ENCODE measurements around the gene TBC1D22A. TPM values are rescaled to one million over a fixed set of nuclear protein-coding genes. Genes with fewer than 3 reads are reported as not detected.
A peak's percentile ranks its signal among the peaks of the same experiment; 100 is the strongest.

Gene TBC1D22A
- total and polyA plus RNA-seq, 2 donors (not counting 3 experiments of a cell fraction or from before 2014, with no cell fraction given): 26.1 to 32.4 TPM

DNA sequence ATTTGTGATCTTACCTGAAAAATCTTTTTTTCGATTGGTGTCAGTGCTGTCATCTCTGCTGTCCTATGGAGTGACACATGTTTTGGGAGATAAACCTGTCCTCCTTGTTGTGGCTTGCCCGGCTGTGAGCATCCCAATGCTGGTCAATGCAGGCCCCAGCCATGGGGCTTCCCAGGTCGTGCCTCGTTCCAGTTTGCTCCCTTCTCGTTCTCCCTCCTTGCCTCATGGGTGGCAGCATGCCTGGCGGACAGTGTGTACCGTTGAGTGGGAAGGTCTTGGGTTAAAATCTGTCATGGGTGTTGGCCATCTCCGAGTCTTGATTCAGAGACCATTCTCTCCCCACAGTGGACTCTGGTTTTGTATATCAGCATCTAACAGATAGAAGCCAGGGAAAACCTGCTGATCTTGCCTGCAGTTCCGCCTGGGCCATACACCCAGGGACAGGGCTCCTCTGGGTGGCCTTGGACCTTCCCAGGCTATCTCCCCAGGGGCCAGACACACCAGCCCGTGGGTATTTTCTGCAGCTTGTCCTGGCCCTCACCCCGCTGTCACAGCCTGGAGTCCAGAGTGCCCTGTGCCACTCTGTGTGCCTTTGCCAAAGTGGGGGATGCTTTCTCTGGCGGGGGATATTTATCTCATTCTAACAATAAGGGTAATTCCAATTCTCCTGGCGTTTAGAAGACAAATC lies 208.1 kb downstream of the TBC1D22A start:
- no peaks in the 10 kb centered on the region for H3K27me3 ChIP-seq (ENCODE audit: control insufficient read depth in 2 of 2, insufficient read depth in 2 of 2, low read length in 2 of 2)
- no peak overlapping the region for H3K9ac ChIP-seq (replicated peaks; ENCODE audit: extremely low read depth, insufficient read depth, low read length)
- H3K36me3 ChIP-seq (ENCODE audit: control insufficient read depth in 2 of 2, extremely low read depth in 1 of 2, insufficient read depth in 2 of 2, low read length in 2 of 2): peaks cover 0 to 7% of the 10 kb centered on the region in 2 experiments
- H2AFZ ChIP-seq (ENCODE audit: low read depth, low read length): no peak overlapping the region
- peaks cover 20% of the 10 kb centered on the region for H3K4me1 ChIP-seq (ENCODE audit: control insufficient read depth, extremely low read depth, insufficient read depth, low read length)
- DNase-seq (ENCODE audit: low read depth, low spot score) (no peak), FAIRE-seq (no peak)
- POLR2A ChIA-PET: no interaction called here
- TF ChIP-seq POLR2A (IDR thresholded peaks at IDR 0.05; ENCODE audit: low read depth, low read length) (no peak), GATA2 (IDR thresholded peaks at IDR 0.05; ENCODE audit: insufficient read depth, insufficient read length, low read depth, low read length) (no peak), POLR2AphosphoS5 (IDR thresholded peaks at IDR 0.05; ENCODE audit: insufficient read depth, low read depth, low read length) (no peak), EZH2 (IDR thresholded peaks at IDR 0.05; ENCODE audit: borderline replicate concordance, low read depth, low read length, severe bottlenecking) (no peak), MYC (IDR thresholded peaks at IDR 0.05; ENCODE audit: low read depth, low read length) (no peak), JUN (IDR thresholded peaks at IDR 0.05; ENCODE audit: borderline replicate concordance, insufficient read depth, insufficient read length, low read depth) (no peak), FOS (IDR thresholded peaks at IDR 0.05; ENCODE audit: borderline replicate concordance, insufficient read depth, low read length) (no peak)
- TF ChIP-seq, protein P1, sequence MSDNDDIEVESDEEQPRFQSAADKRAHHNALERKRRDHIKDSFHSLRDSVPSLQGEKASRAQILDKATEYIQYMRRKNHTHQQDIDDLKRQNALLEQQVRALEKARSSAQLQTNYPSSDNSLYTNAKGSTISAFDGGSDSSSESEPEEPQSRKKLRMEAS (IDR thresholded peaks at IDR 0.05; ENCODE audit: insufficient read depth, insufficient read length): no peak
- TF ChIP-seq, protein P2, sequence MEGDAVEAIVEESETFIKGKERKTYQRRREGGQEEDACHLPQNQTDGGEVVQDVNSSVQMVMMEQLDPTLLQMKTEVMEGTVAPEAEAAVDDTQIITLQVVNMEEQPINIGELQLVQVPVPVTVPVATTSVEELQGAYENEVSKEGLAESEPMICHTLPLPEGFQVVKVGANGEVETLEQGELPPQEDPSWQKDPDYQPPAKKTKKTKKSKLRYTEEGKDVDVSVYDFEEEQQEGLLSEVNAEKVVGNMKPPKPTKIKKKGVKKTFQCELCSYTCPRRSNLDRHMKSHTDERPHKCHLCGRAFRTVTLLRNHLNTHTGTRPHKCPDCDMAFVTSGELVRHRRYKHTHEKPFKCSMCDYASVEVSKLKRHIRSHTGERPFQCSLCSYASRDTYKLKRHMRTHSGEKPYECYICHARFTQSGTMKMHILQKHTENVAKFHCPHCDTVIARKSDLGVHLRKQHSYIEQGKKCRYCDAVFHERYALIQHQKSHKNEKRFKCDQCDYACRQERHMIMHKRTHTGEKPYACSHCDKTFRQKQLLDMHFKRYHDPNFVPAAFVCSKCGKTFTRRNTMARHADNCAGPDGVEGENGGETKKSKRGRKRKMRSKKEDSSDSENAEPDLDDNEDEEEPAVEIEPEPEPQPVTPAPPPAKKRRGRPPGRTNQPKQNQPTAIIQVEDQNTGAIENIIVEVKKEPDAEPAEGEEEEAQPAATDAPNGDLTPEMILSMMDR (IDR thresholded peaks at IDR 0.05; ENCODE audit: extremely low read depth in 1 of 2, insufficient read depth in 1 of 2, low read depth in 1 of 2, low read length in 2 of 2): no peak
- peak overlapping the region; percentile 81 for H3K27ac ChIP-seq (ENCODE audit: insufficient read depth, low read depth, low read length)
- H3K4me2 ChIP-seq (ENCODE audit: insufficient read depth, low read length): peak overlapping the region; percentile 18
- H3K9me1 ChIP-seq (replicated peaks; ENCODE audit: control insufficient read depth, extremely low read depth, insufficient read depth, low read length): no peaks in the 10 kb centered on the region
- no peaks in the 10 kb centered on the region for H4K20me1 ChIP-seq (replicated peaks; ENCODE audit: control insufficient read depth, extremely low read depth, insufficient read depth, low read length)
- CTCF ChIA-PET: interaction anchor here (1.0 to 1.3 kb wide), 3 partner anchors 9 to 125 kb away, joined by 3 read pairs; no protein-coding TSS in a partner anchor
- intact Hi-C loops (cut with micrococcal nuclease) (loop anchor here (1.0 kb wide), 2 partner anchors 15 to 28 kb away; no protein-coding TSS in a partner anchor), dilution Hi-C loops (cut with MboI; ENCODE audit: extremely low pct_ligation_motif_present, low sequenced_read_pairs) (no loop called here)
- no peaks in the 10 kb centered on the region for H3K79me2 ChIP-seq (ENCODE audit: control insufficient read depth, insufficient read depth, low read length)
- no TSS peak for BruUV-seq (replicated peaks)
- no peaks in the 10 kb centered on the region for H3K9me3 ChIP-seq (replicated peaks; ENCODE audit: control insufficient read depth, insufficient read depth, low read length)
- no peak overlapping the region for H3K4me3 ChIP-seq (replicated peaks in 1 of 3; ENCODE audit: insufficient read depth in 1 of 3, low read depth in 1 of 3, low read length in 3 of 3)
